ENCODE data around the gene TTC28. TPM values are rescaled to one million over a fixed set of nuclear protein-coding genes. Genes with fewer than 3 reads are reported as not detected.

Gene TTC28
- total RNA-seq, 1 experiment from 2014 or later, result 14.8 TPM

DNA sequence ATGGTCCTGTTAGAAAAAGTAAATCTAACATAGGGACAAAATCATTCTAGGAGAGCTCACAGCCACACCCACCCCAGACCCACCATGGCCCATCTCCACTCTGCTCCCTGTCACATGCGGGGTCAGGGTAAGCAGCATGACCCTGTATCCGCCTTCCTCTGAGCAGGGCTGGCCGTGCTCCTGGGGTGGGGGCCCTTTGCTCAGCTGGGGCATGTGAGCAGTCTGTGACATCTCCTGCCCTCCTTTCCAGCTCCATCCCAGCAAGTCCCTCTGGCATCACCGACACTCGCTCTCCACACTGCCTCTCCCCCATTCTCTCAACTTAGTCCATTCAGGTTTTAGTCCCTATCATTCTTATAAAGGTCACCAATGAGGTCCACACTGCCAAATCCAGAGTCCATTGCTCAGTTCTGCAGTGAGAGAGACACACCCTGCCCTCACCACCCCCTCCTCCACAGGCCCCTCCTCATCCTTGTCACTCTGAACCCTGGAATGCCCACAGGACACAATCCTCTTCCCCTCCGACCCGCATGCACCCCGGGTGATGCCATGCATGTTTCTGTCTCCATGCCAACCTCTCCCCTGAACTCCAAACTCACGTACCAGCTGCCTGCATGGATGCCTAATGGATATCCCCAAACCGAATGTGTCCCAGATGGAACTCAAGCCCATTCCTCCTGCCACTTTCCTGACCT, 695.5 kb downstream of the TTC28 start:
- no peak for DNase-seq

DNA sequence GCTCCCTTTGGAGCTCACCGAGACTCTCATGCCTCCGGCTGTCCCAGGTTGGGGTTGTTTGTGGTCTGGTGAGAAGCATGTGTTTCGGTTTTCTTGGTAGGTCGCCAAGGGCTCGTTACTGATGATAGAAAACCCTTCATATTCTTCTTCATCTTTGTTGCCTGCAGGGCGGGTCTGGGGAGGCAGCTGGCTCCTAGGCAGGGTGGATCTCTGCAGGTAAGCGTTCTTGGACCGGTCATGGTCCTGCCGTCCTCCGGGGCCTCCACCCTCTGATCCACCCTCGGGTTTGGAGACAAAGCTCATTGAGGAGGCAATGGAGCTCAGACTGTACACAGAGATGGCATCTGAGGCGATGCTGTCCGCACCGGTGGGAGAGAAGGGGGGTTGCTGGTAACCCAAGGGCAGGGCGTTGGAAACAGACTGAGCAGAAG, 696.3 kb downstream of the TTC28 start:
- no peak for DNase-seq
- H3K36me3 ChIP-seq (replicated peaks; ENCODE audit: control insufficient read depth, insufficient read depth, low read length), result no peaks in the 10 kb centered on the region; the same call in 1 of the 2 replicates
- no peaks in the 10 kb centered on the region for H3K27me3 ChIP-seq (ENCODE audit: control insufficient read depth, insufficient read depth, low read length)
- no peak overlapping the region for H3K4me3 ChIP-seq (ENCODE audit: insufficient read depth, low read depth, low read length)

More for the DNA sequence above, 695.5 kb downstream of the TTC28 start:
- Histone ChIP-seq H3K27me3 (ENCODE audit: control insufficient read depth, insufficient read depth, low read length) (no peaks in the 10 kb centered on the region), H3K4me3 (ENCODE audit: insufficient read depth, low read depth, low read length) (no peak overlapping the region), H3K36me3 (replicated peaks; ENCODE audit: control insufficient read depth, insufficient read depth, low read length) (no peaks in the 10 kb centered on the region; the same call in 1 of the 2 replicates)

DNA sequence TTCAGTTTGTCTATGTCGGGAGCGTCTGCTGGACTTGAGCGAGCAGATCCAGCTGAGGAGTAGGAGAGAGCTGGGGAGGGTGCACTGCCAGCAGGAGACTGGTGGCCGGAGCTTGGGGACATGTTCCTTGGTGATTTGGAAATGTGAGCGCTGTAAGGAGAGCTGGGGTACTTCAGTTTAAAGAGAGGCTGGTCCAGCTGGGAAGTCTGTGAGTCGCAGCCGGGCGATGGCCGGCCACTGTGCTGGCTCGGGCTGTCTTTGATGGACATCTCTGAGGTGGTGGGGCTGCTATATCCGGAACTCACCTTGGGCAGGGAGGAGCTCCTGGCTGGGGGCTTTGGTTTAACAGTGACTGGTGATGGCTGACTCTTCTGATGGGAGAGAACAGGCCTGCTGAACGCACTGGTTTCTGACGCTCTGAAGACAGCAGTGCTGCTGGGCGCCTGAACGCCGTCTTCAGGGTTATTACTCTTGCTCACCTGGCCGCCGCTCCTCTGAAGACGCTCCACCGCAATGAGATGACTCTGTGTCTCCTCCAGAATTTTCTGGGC, 696.9 kb downstream of the TTC28 start:
- no peaks in the 10 kb centered on the region; the same call in 1 of the 2 replicates for H3K36me3 ChIP-seq (replicated peaks; ENCODE audit: control insufficient read depth, insufficient read depth, low read length)
- no peak for DNase-seq
- H3K27me3 ChIP-seq (ENCODE audit: control insufficient read depth, insufficient read depth, low read length), result no peaks in the 10 kb centered on the region
- H3K4me3 ChIP-seq (ENCODE audit: insufficient read depth, low read depth, low read length), result no peak overlapping the region

DNA sequence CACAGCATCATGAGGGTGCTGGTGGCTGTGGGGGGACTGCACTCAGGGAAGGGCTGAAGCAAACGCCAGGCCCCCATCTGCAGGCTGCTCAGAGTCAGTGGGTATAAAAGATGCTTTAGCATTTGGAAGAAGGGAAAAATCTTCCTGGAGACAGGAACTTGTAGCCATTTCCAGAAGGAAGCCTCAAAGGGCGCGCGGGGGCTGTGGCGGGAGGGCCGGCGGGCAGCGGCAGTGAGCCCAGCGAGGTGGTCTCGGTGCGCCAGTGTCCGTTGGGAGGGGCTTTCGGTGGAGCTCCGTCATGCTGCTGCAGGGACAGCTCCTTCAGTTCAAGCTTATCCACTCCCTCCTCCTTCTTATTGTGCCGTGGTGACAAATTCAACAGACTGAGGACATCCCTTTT, 697.5 kb downstream of the TTC28 start:
- Histone ChIP-seq H3K27me3 (ENCODE audit: control insufficient read depth, insufficient read depth, low read length) (no peaks in the 10 kb centered on the region), H3K36me3 (replicated peaks; ENCODE audit: control insufficient read depth, insufficient read depth, low read length) (no peaks in the 10 kb centered on the region; the same call in 1 of the 2 replicates), H3K4me3 (ENCODE audit: insufficient read depth, low read depth, low read length) (no peak overlapping the region)
- no peak for DNase-seq

DNA sequence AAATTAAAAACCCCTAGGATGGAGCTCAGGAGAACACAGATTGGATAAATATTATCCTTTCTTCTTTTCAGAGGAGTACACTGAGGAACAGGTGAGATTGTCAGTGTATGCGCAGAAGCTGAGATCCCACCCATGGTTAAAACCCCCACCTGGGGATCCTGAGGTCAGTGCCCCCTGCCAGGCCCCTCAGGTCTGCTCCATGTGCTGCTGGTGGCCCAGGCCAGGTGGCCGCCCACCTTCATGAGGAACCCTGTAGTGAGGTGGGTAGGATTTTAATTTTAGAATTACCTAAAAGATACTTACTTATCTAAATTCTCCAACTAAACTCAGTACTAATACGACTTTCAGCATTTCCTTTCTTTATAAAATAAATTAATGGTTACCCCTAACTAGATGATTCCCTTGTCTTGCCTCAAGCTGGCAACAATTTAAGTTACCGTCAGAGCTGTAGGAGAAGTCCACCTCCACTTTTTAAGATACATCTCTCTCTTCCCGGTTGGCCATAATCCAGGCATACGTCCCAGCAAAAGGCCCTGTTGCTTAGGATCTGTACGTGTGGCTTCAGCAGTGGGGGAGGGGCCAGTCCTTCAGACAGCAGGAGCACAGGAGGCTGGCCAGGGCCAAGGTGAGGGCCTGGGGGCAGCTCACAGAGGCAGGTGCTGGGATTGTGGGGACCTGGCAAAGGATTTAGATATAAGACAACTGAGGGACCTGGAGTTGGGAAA, 699.1 kb downstream of the TTC28 start:
- Histone ChIP-seq H3K27me3 (ENCODE audit: control insufficient read depth, insufficient read depth, low read length) (no peaks in the 10 kb centered on the region), H3K4me3 (ENCODE audit: insufficient read depth, low read depth, low read length) (no peak overlapping the region), H3K36me3 (replicated peaks; ENCODE audit: control insufficient read depth, insufficient read depth, low read length) (no peaks in the 10 kb centered on the region; the same call in 1 of the 2 replicates)
- DNase-seq, result peak; percentile 89

DNA sequence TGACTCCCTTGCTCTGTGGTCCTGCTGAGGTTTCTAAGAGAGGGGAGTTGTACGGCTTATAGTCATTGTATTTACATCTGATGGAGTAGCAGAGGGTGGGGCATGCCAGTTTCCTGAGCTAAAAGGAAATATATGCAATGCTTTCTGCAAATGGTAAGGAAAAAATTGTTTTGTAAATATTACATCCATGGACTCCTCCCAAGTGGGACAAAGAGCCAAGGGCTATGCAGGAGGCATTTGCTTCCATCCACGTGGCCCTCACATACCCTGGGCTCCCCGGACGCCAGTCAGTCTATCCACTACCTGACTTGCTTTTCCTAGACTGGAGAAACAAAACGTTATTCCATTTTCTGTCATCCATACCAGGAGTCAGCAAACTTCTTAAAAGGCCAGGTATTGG, 700.8 kb downstream of the TTC28 start:
- no peak for DNase-seq
- H3K4me3 ChIP-seq (ENCODE audit: insufficient read depth, low read depth, low read length), result no peak overlapping the region
- H3K36me3 ChIP-seq (replicated peaks; ENCODE audit: control insufficient read depth, insufficient read depth, low read length), result no peaks in the 10 kb centered on the region; the same call in 1 of the 2 replicates
- H3K27me3 ChIP-seq (ENCODE audit: control insufficient read depth, insufficient read depth, low read length), result no peaks in the 10 kb centered on the region

DNA sequence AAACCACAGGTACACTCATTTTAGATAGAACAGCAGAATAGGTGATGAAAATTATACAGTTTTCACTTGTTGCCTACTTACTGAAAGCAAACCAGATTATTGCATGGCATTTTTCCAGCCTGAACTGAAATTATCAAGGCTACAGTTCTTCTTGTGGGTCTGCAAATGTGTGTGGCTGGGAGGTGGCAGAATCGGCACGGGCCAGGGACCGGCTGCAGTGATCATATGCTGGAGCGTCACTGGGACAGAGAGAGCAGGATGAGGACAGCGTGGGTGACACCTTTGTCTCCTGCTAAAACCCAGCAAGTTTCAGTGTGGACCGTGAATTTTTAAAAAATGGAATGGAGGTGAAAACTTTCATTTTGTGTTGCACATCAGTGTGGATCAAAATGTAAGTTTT, 701.3 kb downstream of the TTC28 start:
- H3K4me3 ChIP-seq (ENCODE audit: insufficient read depth, low read depth, low read length), result no peak overlapping the region
- DNase-seq, result no peak
- H3K36me3 ChIP-seq (replicated peaks; ENCODE audit: control insufficient read depth, insufficient read depth, low read length), result no peaks in the 10 kb centered on the region; the same call in 1 of the 2 replicates
- H3K27me3 ChIP-seq (ENCODE audit: control insufficient read depth, insufficient read depth, low read length), result no peaks in the 10 kb centered on the region

DNA sequence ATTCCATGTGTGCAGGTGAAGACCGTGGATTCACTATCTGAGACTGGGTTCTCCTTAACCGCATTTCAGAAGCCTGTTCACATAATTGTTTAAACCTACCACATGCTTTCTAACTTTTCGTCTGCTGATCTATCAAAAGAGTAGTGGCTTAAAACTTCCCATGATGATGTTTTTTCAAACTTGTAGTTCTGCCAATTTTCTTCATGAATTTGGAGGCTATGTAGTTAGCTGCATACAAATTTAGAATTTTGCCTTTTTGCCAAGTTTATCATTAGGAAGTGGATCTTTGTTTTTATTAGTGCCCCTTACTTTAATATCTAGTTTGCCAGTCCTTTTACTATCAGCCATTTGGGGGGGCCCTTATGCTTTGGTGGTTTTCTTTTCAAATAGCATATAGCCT, 703.1 kb downstream of the TTC28 start:
- Histone ChIP-seq H3K36me3 (replicated peaks; ENCODE audit: control insufficient read depth, insufficient read depth, low read length) (no peaks in the 10 kb centered on the region), H3K4me3 (ENCODE audit: insufficient read depth, low read depth, low read length) (no peak overlapping the region), H3K27me3 (ENCODE audit: control insufficient read depth, insufficient read depth, low read length) (no peaks in the 10 kb centered on the region)
- DNase-seq, result no peak

DNA sequence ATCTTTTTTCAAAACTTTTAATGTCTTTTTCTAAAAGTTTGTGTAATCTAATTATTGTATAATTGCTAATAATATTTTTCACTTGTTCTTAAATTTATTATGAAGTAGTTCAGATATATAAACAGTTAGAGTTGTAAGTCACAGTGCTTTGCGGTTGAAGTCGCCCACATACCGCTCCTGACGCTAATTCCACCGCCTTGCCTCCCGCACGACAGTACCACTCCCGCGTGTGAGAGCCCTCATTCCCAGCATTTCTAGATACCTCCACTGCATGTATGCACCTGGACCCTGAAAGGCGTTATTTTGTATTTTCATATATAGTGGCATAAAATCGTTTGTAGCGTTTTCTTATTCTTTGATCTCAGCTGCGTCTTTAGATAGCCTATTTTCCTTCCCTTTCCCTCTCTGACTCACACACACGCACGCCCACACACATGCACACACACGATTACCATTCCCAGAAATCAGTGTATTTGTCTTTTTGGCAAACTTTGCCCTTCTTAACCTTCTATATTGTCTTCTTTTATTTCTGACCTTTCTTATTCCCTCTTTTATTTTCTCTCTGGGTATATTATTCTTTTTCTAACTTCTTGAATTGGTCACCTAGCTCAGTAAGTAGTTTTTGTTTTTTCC, 704.1 kb downstream of the TTC28 start:
- no peak overlapping the region for H3K4me3 ChIP-seq (ENCODE audit: insufficient read depth, low read depth, low read length)
- DNase-seq, result no peak
- H3K36me3 ChIP-seq (replicated peaks; ENCODE audit: control insufficient read depth, insufficient read depth, low read length), result no peaks in the 10 kb centered on the region
- no peaks in the 10 kb centered on the region for H3K27me3 ChIP-seq (ENCODE audit: control insufficient read depth, insufficient read depth, low read length)

DNA sequence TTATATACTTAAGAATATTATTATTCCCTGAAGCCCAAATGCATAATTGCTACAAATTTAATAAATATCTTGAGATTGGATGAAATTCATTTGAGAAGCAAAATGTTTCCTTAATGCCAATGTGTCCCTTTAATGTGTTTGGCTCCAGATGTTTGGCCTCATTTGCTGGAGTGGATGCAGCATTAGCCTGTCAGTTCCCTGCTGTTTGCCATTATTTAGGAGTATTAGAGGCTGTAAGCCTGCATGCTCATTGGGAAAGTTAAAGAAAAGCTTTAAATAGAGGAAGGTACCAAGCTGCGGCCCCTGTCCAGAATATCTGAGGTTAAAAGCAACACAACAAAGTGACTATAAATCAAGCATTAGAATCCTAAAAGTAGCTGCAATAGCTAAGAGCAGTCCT, 705.8 kb downstream of the TTC28 start:
- DNase-seq, result no peak
- no peak overlapping the region for H3K4me3 ChIP-seq (ENCODE audit: insufficient read depth, low read depth, low read length)
- H3K36me3 ChIP-seq (replicated peaks; ENCODE audit: control insufficient read depth, insufficient read depth, low read length), result no peaks in the 10 kb centered on the region
- H3K27me3 ChIP-seq (ENCODE audit: control insufficient read depth, insufficient read depth, low read length), result no peaks in the 10 kb centered on the region

DNA sequence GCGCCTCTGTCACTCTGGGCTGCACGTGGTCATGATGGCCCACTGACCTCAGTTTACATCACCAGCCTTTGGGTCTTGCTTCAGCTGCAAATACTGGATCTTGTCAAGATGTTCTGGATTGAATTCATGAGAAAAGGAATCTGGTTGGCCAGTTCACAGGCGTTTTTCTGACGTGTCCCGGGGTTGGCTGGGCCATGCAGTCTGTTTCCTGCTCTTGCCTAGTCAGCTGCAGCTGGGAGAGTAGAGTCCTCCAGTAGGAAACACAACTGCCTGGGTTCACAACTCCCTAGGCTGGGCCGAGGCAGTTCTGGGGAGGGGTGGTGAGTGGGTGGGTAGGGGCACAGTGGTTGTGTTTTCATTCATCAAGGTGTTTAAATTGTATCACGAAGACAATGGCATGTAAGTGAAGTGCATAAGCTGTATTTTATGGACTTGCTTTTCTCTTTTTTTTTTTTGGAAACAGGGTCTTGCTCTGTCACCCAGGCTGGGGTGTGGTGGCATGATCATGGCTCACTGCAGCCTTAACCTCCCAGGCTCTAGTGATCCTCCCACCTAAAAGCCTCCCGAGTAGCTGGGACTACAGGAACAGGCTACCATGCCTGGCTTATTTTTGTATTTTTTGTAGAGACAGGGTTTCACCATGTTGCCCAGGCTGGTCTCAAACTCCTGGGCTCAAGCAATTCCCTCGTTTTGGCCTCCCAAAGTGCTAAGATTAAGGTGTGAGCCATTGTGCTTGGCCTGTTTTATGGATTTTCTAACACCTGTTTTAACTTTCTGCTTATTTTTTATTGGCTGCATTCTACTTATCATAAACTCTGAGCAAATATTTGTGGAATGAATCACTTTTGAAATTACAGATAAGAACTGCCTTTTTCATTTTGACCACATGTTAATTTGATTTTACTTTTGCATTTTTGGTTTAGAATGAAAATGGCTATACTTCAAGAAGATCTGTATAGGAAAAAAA, 706.6 kb downstream of the TTC28 start:
- H3K4me3 ChIP-seq (ENCODE audit: insufficient read depth, low read depth, low read length), result no peak overlapping the region
- H3K27me3 ChIP-seq (ENCODE audit: control insufficient read depth, insufficient read depth, low read length), result no peaks in the 10 kb centered on the region
- H3K36me3 ChIP-seq (replicated peaks; ENCODE audit: control insufficient read depth, insufficient read depth, low read length), result no peaks in the 10 kb centered on the region
- no peak for DNase-seq

DNA sequence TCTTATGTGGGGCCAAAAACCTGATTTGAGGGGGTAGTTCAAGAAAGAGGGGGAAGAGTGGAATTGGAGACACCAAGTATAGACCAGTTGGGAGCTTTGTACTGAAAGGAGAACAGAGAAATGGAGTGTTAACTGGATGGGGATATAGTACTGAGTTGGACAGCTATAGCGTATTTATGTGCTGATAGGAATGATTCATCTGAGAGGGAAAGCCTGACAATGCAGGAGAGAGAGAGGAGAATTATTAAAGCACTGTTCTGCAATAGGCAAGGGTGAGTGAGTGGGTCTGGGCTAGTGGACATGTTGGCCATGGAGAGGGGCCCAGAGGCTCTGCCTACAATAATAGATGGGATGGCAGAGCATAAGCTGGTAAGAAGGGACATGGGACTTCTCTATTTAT, 707.7 kb downstream of the TTC28 start:
- no peaks in the 10 kb centered on the region for H3K27me3 ChIP-seq (ENCODE audit: control insufficient read depth, insufficient read depth, low read length)
- H3K4me3 ChIP-seq (ENCODE audit: insufficient read depth, low read depth, low read length), result no peak overlapping the region
- no peaks in the 10 kb centered on the region for H3K36me3 ChIP-seq (replicated peaks; ENCODE audit: control insufficient read depth, insufficient read depth, low read length)
- DNase-seq, result no peak

DNA sequence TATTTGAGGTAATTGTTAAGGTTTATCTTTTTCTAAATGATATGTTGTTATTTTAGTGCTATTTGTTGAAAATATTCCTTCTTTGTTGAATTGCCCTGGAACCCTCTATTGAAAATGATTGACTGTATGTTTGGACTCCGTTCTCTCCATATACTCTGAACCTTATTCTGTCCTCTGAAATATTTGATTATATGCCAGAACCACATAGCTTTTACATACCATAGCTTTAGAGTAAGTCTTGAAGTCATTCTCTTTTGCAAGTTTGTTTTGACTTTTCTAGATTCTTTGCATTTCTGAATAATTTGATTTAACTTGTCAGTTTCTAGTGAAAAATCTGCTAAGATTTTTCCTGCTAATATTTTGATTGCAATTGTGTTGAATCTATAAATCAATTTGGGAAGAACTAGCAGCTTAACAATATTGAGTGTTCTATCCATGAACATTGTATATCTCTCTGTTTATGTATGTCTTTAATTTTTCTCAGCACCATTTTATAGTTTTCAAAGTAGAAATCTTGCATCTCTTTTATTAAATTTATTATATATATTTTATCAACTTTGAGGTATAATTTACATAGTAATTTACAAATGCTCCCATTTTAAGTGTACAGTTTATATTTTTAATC, 708.9 kb downstream of the TTC28 start:
- Histone ChIP-seq H3K36me3 (replicated peaks; ENCODE audit: control insufficient read depth, insufficient read depth, low read length) (no peaks in the 10 kb centered on the region), H3K27me3 (ENCODE audit: control insufficient read depth, insufficient read depth, low read length) (no peaks in the 10 kb centered on the region), H3K4me3 (ENCODE audit: insufficient read depth, low read depth, low read length) (no peak overlapping the region)
- no peak for DNase-seq

Data from H7 (cell line).